NB4 (cell line): ENCODE data around the gene RSPRY1.
"Not testable (repeated sequence)": the region's sequence is repeated elsewhere in the genome, so short reads cannot be mapped to it uniquely, and the experiment has no call there.

Source experiments
- DNase-seq: peaks from one replicate; pipeline ENCODE4 v3.0.0; 2010; ENCODE audit warnings: low read depth
- H3K4me3 ChIP-seq: one replicate; pipeline ENCODE4 v1.5.1; 2011; ENCODE audit warnings: mild to moderate bottlenecking, low read depth, low read length, moderate library complexity
- MYC ChIP-seq: IDR thresholded peaks from 2 replicates; pipeline ENCODE4 v1.6.1; 2011; ENCODE audit warnings: low read depth, low read length
- POLR2A ChIP-seq: IDR thresholded peaks from 2 replicates; pipeline ENCODE4 v1.6.1; 2011; ENCODE audit warnings: mild to moderate bottlenecking; ENCODE audit not compliant: insufficient read length; ENCODE audit errors: extremely low read depth
- TF ChIP-seq, protein P1 (sequence below): IDR thresholded peaks from one replicate; pipeline ENCODE4 v1.5.1; 2012; ENCODE audit warnings: low read depth, low read length
- TF ChIP-seq, protein P2 (sequence below): IDR thresholded peaks from 2 replicates; pipeline ENCODE4 v1.6.1; 2011; ENCODE audit warnings: low read depth, low read length

RSPRY1 gene

DNA sequence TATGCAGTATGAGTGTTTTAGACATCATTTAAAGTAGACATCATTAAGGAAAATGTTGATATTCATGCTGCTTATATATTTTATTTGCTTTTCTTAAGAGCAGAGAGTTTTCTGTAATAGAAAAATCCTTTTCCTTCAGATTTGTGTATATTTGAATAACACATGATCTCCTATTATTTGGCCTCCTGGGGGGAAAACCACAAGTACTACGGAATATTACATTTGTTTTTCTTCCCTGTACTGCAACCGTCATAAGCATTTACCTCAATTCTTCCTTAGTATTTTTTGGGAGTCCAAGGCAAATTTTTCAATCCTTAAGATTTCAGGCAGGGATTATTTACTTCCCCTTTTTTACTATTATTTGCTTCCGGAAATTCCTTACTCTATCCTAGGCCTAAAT is 6.0 kb downstream of the RSPRY1 start:
- DNase-seq, result no peak
- H3K4me3 ChIP-seq, result no peak overlapping the region
- TF ChIP-seq POLR2A, result no peak
- TF ChIP-seq, protein P1, sequence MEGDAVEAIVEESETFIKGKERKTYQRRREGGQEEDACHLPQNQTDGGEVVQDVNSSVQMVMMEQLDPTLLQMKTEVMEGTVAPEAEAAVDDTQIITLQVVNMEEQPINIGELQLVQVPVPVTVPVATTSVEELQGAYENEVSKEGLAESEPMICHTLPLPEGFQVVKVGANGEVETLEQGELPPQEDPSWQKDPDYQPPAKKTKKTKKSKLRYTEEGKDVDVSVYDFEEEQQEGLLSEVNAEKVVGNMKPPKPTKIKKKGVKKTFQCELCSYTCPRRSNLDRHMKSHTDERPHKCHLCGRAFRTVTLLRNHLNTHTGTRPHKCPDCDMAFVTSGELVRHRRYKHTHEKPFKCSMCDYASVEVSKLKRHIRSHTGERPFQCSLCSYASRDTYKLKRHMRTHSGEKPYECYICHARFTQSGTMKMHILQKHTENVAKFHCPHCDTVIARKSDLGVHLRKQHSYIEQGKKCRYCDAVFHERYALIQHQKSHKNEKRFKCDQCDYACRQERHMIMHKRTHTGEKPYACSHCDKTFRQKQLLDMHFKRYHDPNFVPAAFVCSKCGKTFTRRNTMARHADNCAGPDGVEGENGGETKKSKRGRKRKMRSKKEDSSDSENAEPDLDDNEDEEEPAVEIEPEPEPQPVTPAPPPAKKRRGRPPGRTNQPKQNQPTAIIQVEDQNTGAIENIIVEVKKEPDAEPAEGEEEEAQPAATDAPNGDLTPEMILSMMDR, result no peak

DNA sequence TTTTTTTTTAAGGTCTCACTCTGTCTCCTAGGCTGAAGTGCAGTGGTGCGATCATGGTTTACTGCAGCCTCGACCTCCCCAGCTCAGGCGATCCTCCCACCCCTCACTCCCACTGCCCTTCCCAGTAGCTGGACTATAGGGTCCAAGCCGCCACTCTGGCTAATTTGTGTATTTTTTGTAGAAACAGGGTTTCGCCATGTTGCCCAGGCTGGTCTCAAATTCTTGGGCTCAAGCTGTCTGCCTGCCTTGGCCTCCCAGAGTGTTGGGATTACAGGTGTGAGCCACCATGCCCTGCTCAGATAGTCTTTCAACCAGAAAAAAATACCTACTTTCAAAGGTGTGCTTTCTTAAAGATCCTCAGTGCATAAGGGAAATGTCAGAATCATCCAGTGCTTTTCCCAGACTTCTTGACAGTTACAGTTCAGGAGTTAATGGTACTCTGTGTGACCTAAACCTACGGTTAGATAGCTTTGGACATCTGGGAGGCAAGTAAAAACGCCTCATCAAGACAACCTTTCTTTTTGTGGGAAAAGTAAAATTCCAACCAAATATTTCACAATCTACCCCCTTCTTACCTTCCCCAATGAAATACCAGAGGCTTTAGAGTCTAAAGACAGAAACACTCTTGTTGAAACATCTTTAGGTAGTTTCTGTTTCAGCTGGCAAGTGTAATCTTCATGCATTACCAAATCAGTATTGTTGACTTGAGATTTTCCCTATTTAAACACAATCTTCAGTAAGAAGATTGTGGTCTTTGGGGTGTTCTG is 6.8 kb downstream of the RSPRY1 start:
- TF ChIP-seq MYC (no peak), POLR2A (no peak)
- TF ChIP-seq, protein P1, result no peak
- TF ChIP-seq, protein P2, sequence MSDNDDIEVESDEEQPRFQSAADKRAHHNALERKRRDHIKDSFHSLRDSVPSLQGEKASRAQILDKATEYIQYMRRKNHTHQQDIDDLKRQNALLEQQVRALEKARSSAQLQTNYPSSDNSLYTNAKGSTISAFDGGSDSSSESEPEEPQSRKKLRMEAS, result no peak
- DNase-seq, result no peak
- H3K4me3 ChIP-seq, result no peak overlapping the region

DNA sequence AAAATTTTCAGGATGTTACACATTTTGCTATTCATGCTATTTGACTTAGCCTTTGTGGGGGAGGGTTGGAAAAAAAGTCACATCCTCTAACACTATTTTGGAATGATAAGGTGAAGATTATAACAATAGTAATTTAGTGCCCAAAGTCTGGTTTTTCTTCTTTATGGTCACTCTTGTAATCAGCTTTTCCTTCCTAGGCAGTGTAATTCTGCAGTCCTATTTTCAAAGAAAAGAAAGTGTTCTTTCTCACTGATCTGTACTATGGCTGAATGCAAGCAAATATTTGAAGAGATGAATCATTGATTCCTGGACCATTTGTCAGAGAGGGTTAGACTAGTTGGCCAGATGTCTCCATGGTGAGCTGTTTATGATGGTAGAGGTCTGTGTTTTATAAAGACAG is 8.4 kb downstream of the RSPRY1 start:
- DNase-seq, result no peak
- TF ChIP-seq, protein P1, result no peak
- TF ChIP-seq, protein P2, result no peak
- no peak for TF ChIP-seq MYC
- TF ChIP-seq POLR2A, result no peak
- H3K4me3 ChIP-seq, result no peak overlapping the region

DNA sequence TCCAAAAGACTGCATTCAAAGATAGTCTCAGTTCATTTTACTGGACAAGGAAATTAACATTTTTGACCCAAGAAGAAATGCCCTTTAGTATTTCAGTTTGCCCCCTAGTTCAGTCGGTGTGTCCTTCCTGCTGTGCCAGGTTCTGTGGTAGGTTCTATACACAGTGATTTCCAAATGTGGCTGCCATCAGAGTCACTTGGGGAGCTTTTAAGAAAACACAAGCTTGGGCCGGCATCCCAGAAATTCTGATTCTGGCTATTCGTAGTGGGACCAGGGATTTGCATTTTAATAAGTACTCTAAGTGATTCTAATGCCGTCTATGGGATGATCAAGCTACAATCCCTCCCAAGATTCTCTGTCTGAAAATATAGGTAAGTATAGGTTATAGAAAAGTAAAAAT is 10.2 kb downstream of the RSPRY1 start:
- TF ChIP-seq MYC (no peak), POLR2A (no peak)
- TF ChIP-seq, protein P1, result no peak
- TF ChIP-seq, protein P2, result no peak
- no peak overlapping the region for H3K4me3 ChIP-seq

DNA sequence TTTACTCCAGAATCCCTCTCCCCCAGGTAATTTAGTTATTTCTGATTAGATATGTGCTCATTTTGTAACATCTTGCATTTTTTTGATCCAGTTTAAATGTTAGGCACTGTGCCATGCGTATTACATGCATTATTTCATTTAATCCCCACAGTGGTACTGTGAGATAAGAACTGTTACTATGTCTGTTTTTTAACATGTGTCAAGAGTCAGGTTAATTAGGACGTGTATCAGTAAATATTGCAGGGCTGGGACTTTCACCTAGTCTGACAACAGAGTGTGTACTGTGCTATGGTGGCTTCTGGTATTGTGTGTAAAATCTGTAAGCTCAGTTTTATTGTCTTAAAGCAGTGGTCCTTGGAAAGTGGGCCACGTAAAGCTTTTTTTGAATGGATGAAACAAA is 10.6 kb downstream of the RSPRY1 start:
- no peak overlapping the region for H3K4me3 ChIP-seq
- no peak for TF ChIP-seq POLR2A
- TF ChIP-seq, protein P2, result no peak
- no peak for TF ChIP-seq MYC
- TF ChIP-seq, protein P1, result no peak

More for the DNA sequence above, 10.2 kb downstream of the RSPRY1 start:
- no peak for DNase-seq

DNA sequence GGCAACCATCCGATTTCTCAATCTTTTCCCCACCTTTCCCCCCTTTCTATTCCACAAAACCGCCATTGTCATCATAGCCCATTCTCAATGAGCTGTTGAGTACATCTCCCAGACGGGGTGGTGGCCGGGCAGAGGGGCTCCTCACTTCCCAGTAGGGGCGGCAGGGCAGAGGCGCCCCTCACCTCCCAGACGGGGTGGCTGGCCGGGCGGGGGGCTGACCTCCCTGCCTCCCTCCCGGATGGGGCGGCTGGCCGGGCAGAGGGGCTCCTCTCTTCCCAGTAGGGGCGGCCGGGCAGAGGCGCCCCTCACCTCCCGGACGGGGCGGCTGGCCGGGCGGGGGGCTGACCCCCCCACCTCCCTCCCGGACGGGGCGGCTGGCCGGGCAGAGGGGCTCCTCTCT is 14.2 kb downstream of the RSPRY1 start:
- not testable (repeated sequence) for H3K4me3 ChIP-seq, DNase-seq

More for the DNA sequence above, 10.6 kb downstream of the RSPRY1 start:
- DNase-seq, result no peak

DNA sequence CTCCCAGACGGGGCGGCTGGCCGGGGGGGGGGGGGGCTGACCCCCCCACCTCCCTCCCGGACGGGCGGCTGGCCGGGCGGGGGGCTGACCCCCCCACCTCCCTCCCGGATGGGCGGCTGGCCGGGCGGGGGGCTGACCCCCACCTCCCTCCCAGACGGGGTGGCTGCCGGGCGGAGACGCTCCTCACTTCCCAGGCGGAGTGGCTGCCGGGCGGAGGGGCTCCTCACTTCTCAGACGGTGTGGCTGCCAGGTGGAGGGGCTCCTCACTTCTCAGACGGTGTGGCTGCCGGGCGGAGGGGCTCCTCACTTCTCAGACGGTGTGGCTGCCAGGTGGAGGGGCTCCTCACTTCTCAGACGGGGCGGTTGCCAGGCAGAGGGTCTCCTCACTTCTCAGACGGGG is 14.8 kb downstream of the RSPRY1 start:
- not testable (repeated sequence) for H3K4me3 ChIP-seq, DNase-seq
